RWPE1 (cell line): Measurements from ENCODE around the gene ANO4.

Experiments
- CTCF ChIA-PET: fragments of 350-600 bp; sonication (Branson Sonifier 250); formaldehyde crosslinking; extraction: SDS; loops from one replicate; lab custom pipeline; 2021; lab: Yijun Ruan, JAX
- POLR2A ChIA-PET: fragments of 400-600 bp; formaldehyde crosslinking; extraction: SDS; loops from one replicate; lab custom pipeline; 2020; ENCODE audit warnings: antibody characterized with exemption; ENCODE audit not compliant: low non-redundant PET; lab: Yijun Ruan, JAX
- DNase-seq: peaks from one replicate; pipeline ENCODE4 v3.0.0; 2012; ENCODE audit warnings: low spot score
- H3K27ac ChIP-seq: fragments of 450-650 bp; 2 replicates; pipeline ENCODE4 v1.5.1; 2017
- TF ChIP-seq, protein P1 (sequence below): fragments of 450-650 bp; conservative IDR thresholded peaks from 2 replicates; pipeline ENCODE4 v1.5.1; 2017; ENCODE audit warnings: low read depth, mild to moderate bottlenecking

Gene ANO4

DNA sequence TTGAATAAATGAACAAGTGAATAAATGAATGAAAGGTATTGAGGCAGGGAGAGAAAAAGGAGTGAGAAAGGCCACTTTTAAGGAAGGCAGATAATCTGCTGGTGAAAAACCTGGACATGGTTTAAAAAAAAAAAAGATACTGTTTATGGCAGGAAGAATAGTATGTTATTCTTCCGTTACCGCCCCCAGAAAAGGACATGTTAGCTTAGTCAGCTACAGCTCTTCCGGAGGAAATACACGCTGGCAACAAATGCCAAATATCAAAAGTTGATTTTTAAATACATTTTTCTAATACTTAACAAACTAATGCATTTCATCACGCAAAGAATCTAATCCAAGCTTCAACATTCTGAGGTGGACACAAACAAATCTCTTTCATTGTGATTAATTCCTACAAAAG, 372.3 kb downstream of the ANO4 start:
- TF ChIP-seq, protein P1, sequence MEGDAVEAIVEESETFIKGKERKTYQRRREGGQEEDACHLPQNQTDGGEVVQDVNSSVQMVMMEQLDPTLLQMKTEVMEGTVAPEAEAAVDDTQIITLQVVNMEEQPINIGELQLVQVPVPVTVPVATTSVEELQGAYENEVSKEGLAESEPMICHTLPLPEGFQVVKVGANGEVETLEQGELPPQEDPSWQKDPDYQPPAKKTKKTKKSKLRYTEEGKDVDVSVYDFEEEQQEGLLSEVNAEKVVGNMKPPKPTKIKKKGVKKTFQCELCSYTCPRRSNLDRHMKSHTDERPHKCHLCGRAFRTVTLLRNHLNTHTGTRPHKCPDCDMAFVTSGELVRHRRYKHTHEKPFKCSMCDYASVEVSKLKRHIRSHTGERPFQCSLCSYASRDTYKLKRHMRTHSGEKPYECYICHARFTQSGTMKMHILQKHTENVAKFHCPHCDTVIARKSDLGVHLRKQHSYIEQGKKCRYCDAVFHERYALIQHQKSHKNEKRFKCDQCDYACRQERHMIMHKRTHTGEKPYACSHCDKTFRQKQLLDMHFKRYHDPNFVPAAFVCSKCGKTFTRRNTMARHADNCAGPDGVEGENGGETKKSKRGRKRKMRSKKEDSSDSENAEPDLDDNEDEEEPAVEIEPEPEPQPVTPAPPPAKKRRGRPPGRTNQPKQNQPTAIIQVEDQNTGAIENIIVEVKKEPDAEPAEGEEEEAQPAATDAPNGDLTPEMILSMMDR, result no peak
- ChIA-PET CTCF (interaction anchor here (0.7 kb wide), 1 partner anchor 20 kb away, joined by 3 read pairs; no protein-coding TSS in a partner anchor), POLR2A (no interaction called here)
- DNase-seq, result no peak
- no peak overlapping the region for H3K27ac ChIP-seq

- H3K27ac ChIP-seq, result no peak overlapping the region
- ChIA-PET CTCF (no interaction called here), POLR2A (no interaction called here)
- TF ChIP-seq, protein P1, result no peak
- DNase-seq, result no peak
Measured at GRCh38 chr12:101168001-101168400, 373.4 kb downstream of the ANO4 start.

- no peak for DNase-seq
- H3K27ac ChIP-seq, result no peak overlapping the region
- ChIA-PET POLR2A (no interaction called here), CTCF (no interaction called here)
- TF ChIP-seq, protein P1, result no peak
Measured at GRCh38 chr12:101172316-101172715, 377.7 kb downstream of the ANO4 start.

GRCh38 chr12:101173197-101173749, 378.7 kb downstream of the ANO4 start:
- TF ChIP-seq, protein P1, result no peak
- POLR2A ChIA-PET, result no interaction called here
- H3K27ac ChIP-seq, result no peak overlapping the region
- no peak for DNase-seq
- CTCF ChIA-PET, result no interaction called here

DNA sequence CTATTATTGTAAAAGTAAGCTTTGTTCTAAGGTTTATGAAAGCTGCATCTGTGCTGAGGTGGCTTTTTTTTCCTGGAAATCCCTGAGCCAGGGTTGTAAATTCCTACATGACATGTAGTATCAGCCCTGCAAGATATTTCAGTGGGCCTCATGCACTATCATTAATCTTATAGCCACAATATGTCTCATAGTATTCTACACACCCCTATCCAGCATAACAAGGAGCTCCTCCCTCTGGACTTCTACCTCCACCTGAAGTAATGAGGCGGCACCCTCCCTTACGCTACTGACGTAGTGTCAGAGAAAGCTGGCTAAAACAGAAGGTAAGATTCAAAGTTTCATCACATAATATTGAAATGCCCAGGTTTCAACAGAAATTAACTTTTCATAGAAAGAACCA, 380.0 kb downstream of the ANO4 start:
- H3K27ac ChIP-seq, result no peak overlapping the region
- CTCF ChIA-PET, result no interaction called here
- POLR2A ChIA-PET, result interaction anchor here (0.6 kb wide), 2 partner anchors 10 to 419 kb away, joined by 4 to 5 read pairs; no protein-coding TSS in a partner anchor
- TF ChIP-seq, protein P1, result no peak
- no peak for DNase-seq
